ENCODE results near the gene VAX1.

DNA sequence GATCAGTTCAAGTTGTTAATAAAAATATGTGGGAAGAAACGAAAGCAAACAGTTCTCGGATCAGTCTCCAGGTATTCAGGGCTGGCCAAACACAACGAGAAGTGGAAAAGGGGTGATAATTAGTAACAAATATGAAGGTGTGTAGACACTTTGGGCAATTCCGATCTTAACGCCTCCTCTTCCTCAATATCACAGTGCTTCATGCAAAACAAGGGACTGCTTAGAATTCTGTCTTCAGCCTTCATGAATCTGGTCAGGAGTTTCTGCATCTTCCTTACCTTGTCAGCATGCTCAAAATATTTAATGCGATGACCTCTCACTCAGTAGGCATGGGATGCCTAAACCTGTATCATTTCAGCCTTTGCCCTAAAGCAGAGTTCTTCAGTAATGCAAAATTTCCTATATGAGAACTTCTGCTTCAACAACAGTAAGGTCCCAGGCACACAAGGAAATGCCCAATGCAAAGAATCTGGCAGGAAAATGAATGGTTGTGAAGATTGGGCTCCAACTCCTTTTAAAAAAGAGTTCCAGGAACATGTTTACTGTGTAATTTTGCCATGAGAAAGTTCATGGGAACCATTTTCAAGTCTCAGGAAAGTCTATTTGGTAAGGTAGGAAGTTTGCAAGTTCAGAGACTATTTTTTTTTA lies 23.4 kb upstream of the VAX1 start:
- TF ChIP-seq TEAD1 (CRISPR knock-in tag; IDR thresholded peaks at IDR 0.05) (no peak), JUN (CRISPR knock-in tag; IDR thresholded peaks at IDR 0.05) (no peak), FOXK1 (CRISPR knock-in tag; IDR thresholded peaks at IDR 0.05) (no peak), NR1H2 (CRISPR knock-in tag; IDR thresholded peaks at IDR 0.05) (no peak), GABPB1 (CRISPR knock-in tag; IDR thresholded peaks at IDR 0.05) (no peak)
- TF ChIP-seq, protein P1, sequence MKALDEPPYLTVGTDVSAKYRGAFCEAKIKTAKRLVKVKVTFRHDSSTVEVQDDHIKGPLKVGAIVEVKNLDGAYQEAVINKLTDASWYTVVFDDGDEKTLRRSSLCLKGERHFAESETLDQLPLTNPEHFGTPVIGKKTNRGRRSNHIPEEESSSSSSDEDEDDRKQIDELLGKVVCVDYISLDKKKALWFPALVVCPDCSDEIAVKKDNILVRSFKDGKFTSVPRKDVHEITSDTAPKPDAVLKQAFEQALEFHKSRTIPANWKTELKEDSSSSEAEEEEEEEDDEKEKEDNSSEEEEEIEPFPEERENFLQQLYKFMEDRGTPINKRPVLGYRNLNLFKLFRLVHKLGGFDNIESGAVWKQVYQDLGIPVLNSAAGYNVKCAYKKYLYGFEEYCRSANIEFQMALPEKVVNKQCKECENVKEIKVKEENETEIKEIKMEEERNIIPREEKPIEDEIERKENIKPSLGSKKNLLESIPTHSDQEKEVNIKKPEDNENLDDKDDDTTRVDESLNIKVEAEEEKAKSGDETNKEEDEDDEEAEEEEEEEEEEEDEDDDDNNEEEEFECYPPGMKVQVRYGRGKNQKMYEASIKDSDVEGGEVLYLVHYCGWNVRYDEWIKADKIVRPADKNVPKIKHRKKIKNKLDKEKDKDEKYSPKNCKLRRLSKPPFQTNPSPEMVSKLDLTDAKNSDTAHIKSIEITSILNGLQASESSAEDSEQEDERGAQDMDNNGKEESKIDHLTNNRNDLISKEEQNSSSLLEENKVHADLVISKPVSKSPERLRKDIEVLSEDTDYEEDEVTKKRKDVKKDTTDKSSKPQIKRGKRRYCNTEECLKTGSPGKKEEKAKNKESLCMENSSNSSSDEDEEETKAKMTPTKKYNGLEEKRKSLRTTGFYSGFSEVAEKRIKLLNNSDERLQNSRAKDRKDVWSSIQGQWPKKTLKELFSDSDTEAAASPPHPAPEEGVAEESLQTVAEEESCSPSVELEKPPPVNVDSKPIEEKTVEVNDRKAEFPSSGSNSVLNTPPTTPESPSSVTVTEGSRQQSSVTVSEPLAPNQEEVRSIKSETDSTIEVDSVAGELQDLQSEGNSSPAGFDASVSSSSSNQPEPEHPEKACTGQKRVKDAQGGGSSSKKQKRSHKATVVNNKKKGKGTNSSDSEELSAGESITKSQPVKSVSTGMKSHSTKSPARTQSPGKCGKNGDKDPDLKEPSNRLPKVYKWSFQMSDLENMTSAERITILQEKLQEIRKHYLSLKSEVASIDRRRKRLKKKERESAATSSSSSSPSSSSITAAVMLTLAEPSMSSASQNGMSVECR (CRISPR knock-in tag; IDR thresholded peaks at IDR 0.05; ENCODE audit: borderline replicate concordance): no peak
- TF ChIP-seq, protein P2, sequence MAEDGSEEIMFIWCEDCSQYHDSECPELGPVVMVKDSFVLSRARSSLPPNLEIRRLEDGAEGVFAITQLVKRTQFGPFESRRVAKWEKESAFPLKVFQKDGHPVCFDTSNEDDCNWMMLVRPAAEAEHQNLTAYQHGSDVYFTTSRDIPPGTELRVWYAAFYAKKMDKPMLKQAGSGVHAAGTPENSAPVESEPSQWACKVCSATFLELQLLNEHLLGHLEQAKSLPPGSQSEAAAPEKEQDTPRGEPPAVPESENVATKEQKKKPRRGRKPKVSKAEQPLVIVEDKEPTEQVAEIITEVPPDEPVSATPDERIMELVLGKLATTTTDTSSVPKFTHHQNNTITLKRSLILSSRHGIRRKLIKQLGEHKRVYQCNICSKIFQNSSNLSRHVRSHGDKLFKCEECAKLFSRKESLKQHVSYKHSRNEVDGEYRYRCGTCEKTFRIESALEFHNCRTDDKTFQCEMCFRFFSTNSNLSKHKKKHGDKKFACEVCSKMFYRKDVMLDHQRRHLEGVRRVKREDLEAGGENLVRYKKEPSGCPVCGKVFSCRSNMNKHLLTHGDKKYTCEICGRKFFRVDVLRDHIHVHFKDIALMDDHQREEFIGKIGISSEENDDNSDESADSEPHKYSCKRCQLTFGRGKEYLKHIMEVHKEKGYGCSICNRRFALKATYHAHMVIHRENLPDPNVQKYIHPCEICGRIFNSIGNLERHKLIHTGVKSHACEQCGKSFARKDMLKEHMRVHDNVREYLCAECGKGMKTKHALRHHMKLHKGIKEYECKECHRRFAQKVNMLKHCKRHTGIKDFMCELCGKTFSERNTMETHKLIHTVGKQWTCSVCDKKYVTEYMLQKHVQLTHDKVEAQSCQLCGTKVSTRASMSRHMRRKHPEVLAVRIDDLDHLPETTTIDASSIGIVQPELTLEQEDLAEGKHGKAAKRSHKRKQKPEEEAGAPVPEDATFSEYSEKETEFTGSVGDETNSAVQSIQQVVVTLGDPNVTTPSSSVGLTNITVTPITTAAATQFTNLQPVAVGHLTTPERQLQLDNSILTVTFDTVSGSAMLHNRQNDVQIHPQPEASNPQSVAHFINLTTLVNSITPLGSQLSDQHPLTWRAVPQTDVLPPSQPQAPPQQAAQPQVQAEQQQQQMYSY (CRISPR knock-in tag; IDR thresholded peaks at IDR 0.05): no peak
- TF ChIP-seq, protein P3, sequence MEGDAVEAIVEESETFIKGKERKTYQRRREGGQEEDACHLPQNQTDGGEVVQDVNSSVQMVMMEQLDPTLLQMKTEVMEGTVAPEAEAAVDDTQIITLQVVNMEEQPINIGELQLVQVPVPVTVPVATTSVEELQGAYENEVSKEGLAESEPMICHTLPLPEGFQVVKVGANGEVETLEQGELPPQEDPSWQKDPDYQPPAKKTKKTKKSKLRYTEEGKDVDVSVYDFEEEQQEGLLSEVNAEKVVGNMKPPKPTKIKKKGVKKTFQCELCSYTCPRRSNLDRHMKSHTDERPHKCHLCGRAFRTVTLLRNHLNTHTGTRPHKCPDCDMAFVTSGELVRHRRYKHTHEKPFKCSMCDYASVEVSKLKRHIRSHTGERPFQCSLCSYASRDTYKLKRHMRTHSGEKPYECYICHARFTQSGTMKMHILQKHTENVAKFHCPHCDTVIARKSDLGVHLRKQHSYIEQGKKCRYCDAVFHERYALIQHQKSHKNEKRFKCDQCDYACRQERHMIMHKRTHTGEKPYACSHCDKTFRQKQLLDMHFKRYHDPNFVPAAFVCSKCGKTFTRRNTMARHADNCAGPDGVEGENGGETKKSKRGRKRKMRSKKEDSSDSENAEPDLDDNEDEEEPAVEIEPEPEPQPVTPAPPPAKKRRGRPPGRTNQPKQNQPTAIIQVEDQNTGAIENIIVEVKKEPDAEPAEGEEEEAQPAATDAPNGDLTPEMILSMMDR (IDR thresholded peaks at IDR 0.05): no peak
- TF ChIP-seq, protein P4, sequence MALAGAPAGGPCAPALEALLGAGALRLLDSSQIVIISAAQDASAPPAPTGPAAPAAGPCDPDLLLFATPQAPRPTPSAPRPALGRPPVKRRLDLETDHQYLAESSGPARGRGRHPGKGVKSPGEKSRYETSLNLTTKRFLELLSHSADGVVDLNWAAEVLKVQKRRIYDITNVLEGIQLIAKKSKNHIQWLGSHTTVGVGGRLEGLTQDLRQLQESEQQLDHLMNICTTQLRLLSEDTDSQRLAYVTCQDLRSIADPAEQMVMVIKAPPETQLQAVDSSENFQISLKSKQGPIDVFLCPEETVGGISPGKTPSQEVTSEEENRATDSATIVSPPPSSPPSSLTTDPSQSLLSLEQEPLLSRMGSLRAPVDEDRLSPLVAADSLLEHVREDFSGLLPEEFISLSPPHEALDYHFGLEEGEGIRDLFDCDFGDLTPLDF (CRISPR knock-in tag; IDR thresholded peaks at IDR 0.05): no peak
- TF ChIP-seq, protein P5, sequence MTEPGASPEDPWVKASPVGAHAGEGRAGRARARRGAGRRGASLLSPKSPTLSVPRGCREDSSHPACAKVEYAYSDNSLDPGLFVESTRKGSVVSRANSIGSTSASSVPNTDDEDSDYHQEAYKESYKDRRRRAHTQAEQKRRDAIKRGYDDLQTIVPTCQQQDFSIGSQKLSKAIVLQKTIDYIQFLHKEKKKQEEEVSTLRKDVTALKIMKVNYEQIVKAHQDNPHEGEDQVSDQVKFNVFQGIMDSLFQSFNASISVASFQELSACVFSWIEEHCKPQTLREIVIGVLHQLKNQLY (CRISPR knock-in tag; IDR thresholded peaks at IDR 0.05): no peak

Measured in WTC11 (cell line).